CD4-positive, alpha-beta T cell treated with Interleukin-2 at 100 ng/mL for 4 hours (primary cell): ENCODE results near the gene PPM1H.

Experiments used
- DNase-seq: peaks from one replicate; pipeline ENCODE4 v3.0.0-alpha.2; 2020; ENCODE audit warnings: low spot score

PPM1H gene

DNA sequence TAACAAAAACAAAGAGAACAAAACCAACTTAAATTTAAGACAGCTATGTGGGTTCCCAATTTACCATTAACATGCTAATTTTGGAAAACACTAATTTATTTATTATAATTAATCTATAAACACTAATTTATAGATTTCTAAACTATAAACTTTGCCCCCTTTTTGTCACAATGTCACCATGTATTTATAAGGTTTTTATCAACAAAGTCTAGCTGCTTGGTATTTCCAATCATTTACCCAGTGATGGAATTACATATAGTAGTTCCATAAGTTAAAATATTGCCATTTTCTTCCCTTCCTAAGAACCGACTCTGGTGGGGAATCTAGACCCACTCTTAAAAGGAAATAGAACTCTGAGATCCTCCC lies 140.7 kb downstream of the PPM1H start:
- no peak for DNase-seq

DNA sequence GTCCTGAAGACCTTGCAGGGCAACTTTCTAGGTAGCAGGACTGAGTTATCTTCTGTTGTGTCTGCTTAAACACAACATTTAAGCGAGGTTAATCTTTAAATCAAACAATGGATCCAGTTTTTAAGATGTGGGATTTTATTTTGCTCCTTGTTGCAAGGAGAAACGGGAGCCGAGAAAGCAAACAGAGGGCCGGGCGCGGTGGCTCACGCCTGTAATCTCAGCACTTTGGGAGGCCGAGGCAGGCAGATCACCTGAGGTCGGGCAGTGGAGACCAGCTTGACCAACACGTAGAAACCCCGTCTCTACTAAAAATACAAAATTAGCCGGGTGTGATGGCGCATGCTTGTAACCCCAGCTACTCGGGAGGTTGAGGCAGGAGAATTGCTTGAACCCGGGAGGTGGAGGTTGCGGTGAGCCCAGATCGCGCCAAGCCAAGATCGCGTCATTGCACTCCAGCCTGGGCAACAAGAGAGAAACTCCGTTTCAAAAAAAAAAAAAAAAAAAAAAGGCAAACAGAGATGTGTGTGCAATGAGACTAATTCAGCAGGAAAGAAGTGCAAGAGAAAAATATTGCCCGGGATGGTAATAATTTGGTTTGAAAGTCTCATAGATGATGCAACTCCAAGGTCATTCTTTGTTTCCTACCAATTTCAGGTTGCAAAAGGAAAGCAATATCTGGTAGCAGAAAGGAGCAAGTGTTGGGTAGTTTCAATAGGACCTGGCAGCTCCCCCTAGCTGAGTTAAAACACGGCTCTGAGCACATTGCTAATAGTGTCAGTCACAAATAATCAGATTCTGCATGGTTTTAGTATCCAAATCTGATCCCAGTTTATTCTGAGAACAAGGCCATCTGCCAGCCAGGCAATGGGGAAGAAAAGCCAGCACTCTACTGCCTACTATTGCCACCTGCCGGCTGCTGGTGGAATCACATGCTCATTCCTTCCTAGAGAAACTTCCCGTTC lies 141.4 kb downstream of the PPM1H start:
- DNase-seq, result peak; percentile 74

GRCh38 chr12:62792236-62792870 lies 142.6 kb downstream of the PPM1H start:
- no peak for DNase-seq

GRCh38 chr12:62789851-62790250 lies 145.1 kb downstream of the PPM1H start:
- no peak for DNase-seq

- DNase-seq, result no peak
These were observed 147.3 kb downstream of the PPM1H start for GRCh38 chr12:62787611-62788010.

GRCh38 chr12:62787023-62787422 lies 147.9 kb downstream of the PPM1H start:
- DNase-seq, result no peak

DNA sequence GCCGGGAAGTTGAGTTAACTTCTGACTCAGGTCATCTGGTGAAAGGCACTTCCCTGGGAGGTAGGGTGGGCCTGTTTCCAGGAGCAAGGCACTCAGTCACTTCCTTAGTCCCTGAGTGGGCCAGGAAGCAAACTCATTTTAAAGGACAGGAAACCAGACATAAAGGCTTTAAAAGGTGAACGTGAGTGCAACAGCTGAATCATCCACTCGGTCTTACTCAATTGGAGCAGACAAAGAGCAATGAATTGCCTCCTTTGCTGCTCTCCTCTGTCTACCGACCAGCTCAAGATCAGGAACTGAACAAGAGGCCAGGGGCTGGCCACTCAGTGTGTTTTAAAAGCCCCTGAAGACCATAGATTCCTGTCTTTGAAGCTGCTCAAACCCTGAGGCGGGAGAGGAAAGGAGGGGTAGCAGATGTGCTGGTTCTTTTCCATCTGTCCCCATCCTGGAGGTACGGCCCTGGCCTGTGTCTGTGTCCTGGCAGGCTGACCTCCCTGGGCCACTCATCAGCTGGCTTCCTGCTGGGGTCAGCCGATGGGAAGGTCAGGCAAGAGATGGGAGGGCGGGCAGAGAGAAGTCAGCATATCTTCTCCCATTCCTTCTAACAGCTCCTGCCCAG lies 148.9 kb downstream of the PPM1H start:
- DNase-seq, result no peak

- DNase-seq, result no peak
These were observed 150.4 kb downstream of the PPM1H start for GRCh38 chr12:62784576-62784975.

- no peak for DNase-seq
These were observed 151.1 kb downstream of the PPM1H start for GRCh38 chr12:62783881-62784280.

DNA sequence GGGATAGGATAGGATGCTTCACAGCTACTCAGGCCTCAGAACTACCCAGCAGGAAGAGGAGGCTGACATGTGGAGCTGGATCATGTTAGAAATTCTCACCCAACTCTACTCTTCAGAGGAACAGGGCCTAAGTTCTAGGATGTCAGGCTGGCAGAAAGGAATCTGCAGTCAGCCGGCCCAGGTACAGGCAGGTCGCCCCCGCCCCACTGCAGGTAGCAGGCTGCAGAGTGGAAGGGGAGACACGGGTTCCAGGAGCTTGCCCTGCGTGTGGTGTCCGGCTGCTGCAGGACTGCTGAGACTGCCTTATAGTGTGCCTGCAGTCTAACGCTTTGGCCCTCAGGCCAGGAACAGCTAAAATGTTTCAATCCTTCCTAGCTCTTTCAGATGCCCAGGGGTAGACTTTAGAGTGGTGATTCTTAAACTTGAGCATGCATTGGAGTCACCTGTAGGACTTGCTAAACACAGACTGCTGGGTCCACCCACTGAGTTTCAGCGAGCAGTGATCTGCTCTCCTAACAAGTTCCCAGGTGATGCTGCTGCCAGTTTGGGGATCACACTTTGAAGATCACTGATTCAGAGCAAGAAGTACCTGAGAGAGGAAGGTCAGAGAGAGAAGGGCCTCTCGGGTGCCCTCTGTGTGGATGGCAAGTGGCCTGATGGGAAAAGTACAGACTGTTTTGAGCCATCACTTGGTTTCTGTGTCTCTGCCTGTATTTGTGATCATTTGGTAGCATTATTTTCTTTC lies 153.6 kb downstream of the PPM1H start:
- DNase-seq, result no peak

GRCh38 chr12:62779488-62779887 lies 155.5 kb downstream of the PPM1H start:
- no peak for DNase-seq

DNA sequence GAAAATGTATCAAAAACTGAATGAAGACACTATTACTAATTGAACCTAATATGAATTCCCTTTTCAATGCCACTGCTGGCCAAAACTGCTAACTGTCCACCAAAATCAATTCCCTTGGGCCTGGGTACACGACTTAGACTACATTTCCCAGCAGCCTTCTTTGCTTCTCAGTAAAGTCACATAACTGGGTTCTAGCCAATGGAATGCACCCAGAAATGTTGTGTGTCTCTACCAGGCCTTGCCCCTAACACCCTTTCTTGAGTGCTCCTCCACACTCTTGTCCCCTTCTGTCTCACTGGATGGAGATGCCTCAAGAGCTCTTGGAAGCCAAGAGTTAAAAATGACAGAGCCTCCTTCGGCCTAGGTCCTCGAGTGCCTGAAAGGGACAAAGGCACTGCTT lies 156.8 kb downstream of the PPM1H start:
- DNase-seq, result no peak

GRCh38 chr12:62776997-62777396 lies 158.0 kb downstream of the PPM1H start:
- DNase-seq, result no peak

- no peak for DNase-seq
These were observed 158.4 kb downstream of the PPM1H start for GRCh38 chr12:62776575-62776974.

GRCh38 chr12:62774794-62775193 lies 160.2 kb downstream of the PPM1H start:
- DNase-seq, result no peak

- DNase-seq, result no peak
These were observed 162.5 kb downstream of the PPM1H start for GRCh38 chr12:62772416-62772955.

DNA sequence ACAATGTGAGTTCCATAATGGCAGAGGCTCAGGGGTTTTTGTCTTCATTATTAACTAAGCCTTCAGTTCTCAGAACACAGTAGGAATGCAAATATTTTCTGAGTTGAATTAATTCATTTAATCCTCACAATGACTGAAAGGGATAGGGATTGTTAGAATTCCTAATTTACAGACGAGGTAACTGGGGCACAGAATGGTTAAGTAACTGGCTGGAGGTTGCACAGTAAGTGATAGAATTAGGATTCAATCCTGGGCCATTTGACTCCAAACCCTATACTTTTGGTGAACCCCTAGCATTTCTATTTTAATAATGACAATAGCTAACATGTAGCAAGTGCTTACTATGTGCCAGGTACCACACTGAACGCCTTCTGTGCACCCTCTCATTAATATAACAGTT lies 163.1 kb downstream of the PPM1H start:
- no peak for DNase-seq

GRCh38 chr12:62770381-62770780 lies 164.6 kb downstream of the PPM1H start:
- no peak for DNase-seq

DNA sequence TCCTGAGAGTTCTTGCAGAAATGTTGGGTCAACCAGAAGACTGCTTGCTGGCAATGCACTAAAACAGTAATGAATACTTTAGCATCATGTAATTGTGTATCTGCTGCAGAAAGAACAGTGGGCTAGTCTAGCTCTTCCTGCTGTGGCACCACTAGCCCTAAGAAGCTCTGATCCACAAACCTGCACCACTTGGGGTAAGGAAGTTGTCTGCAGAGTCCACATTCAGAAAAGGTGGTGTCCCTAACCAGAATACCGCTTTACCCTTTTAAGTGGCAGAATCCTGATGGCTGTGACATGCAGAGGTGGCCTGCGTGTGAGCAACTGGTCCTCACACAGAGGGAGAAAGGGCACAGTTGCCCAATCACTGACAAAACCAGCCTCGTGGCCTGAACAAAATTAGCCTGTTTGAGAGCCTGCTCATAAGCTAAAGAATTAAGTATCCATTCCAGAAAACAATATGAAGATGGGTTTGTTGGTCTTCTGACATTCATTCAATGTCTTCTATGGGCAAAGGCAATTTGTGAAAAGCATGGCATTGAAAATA lies 165.8 kb downstream of the PPM1H start:
- no peak for DNase-seq

GRCh38 chr12:62767946-62768345 lies 167.0 kb downstream of the PPM1H start:
- no peak for DNase-seq

- DNase-seq, result no peak
These were observed 167.5 kb downstream of the PPM1H start for GRCh38 chr12:62767496-62767895.

DNA sequence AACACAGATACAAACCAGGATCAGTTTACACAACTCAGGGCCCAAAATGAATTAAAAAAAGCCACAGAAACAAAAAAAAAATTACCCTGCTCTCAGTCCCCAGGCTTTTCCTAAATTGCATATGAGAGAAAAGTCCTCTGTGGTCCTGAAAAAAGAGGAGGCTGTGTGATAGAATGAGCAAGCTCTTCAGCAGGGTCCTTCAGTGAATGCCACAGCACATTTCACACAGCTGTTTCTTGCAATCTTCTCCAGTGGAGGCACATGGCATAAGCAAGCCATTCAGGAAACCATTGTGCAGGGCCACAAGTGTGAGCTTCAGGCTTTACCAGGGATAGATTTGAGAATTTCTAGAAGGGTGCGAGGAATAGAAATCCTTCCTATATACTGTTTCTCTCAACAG lies 168.5 kb downstream of the PPM1H start:
- DNase-seq, result no peak
